CD4-positive, alpha-beta T cell (primary cell): ENCODE data around the gene B3GALNT1. TPM values are rescaled to one million over a fixed set of nuclear protein-coding genes. Genes with fewer than 3 reads are reported as not detected.

Experiments used
- ATAC-seq: fragments of 200-7000 bp; cut with Tn5 transposase; one replicate; pipeline ENCODE4 v1.10.0; 2022; ENCODE audit warnings: mild to moderate bottlenecking; ENCODE audit not compliant: poor library complexity
- CTCF ChIA-PET: fragments of 350-600 bp; sonication (Branson Sonifier 250); formaldehyde crosslinking; loops from one replicate; lab custom pipeline; 2021; ENCODE audit warnings: antibody characterized with exemption, inconsistent platforms; lab: Charles Lee
- POLR2A ChIA-PET: fragments of 350-600 bp; sonication (Branson Sonifier 250); formaldehyde crosslinking; loops from one replicate; lab custom pipeline; 2021; ENCODE audit warnings: antibody characterized with exemption, inconsistent platforms; lab: Charles Lee
- DNase-seq, 14 experiments: peaks; one replicate each; pipeline ENCODE4 v3.0.0-alpha.2; 2013 to 2020; ENCODE audit warnings: mixed read lengths in 2 of 14
- H3K27ac ChIP-seq, 2 donors: one replicate each; pipeline versions ENCODE4 v1.5.1 to v1.7.0; 2013; ENCODE audit warnings: low read length in 2 of 2, low read depth in 1 of 2, mild to moderate bottlenecking in 1 of 2
- H3K27me3 ChIP-seq, 2 experiments: 1 replicate in 1 of 2; 2 replicates in 1 of 2; pipeline versions ENCODE4 v1.6.1 to v1.7.0; 2013; ENCODE audit warnings: low read length in 2 of 2, control low read depth in 1 of 2, mild to moderate bottlenecking in 1 of 2, moderate library complexity in 1 of 2; ENCODE audit not compliant: insufficient read depth in 2 of 2, control insufficient read depth in 1 of 2
- H3K36me3 ChIP-seq: one replicate; pipeline ENCODE4 v1.6.1; 2013; ENCODE audit warnings: low read length, control low read depth; ENCODE audit not compliant: insufficient read depth
- H3K4me1 ChIP-seq: one replicate; pipeline ENCODE4 v1.6.1; 2013; ENCODE audit warnings: low read length, control low read depth; ENCODE audit not compliant: insufficient read depth
- H3K4me3 ChIP-seq: one replicate; pipeline ENCODE4 v1.5.1; 2013; ENCODE audit warnings: mild to moderate bottlenecking, low read length, moderate library complexity
- H3K9me3 ChIP-seq, 2 experiments: 1 replicate in 1 of 2; 2 replicates in 1 of 2; pipeline versions ENCODE4 v1.6.1 to v1.7.0; 2013; ENCODE audit warnings: low read length in 2 of 2, mild to moderate bottlenecking in 2 of 2, control low read depth in 1 of 2, moderate library complexity in 1 of 2; ENCODE audit not compliant: control insufficient read depth in 1 of 2, insufficient read depth in 1 of 2
- H3K27ac Mint-ChIP-seq: one replicate; pipeline ENCODE4 v1.8.0; 2020; ENCODE audit warnings: mixed read lengths
- H3K27me3 Mint-ChIP-seq: one replicate; pipeline ENCODE4 v1.8.0; 2021; ENCODE audit warnings: mixed read lengths
- H3K36me3 Mint-ChIP-seq: one replicate; pipeline ENCODE4 v1.8.0; 2021; ENCODE audit warnings: low read depth, mixed read lengths
- H3K4me1 Mint-ChIP-seq: one replicate; pipeline ENCODE4 v1.8.0; 2021; ENCODE audit warnings: low read depth, mixed read lengths
- H3K4me3 Mint-ChIP-seq: one replicate; pipeline ENCODE4 v1.8.0; 2020; ENCODE audit warnings: mild to moderate bottlenecking, mixed read lengths
- H3K9me3 Mint-ChIP-seq: one replicate; pipeline ENCODE4 v1.8.0; 2020; ENCODE audit warnings: mixed read lengths
- intact Hi-C, 2 experiments: fragments of 100-400 bp; cut with DNase I in 1 of 2; cut with micrococcal nuclease in 1 of 2; formaldehyde crosslinking; loops; one replicate each; pipeline versions ENCODE4 v1.15.1 to v1.9.0; 2023 to 2025; cut with DNase I, micrococcal nuclease
- total RNA-seq, 174 experiments: library from RNA in 2 of 174; stranded (reverse) in 2 of 174; gene quantifications; one replicate each; pipeline ENCODE4 v1.2.3 and lab custom pipeline; 2021 to 2026
- TF ChIP-seq, protein P1 (sequence below): fragments of 200-600 bp; IDR thresholded peaks from one replicate; pipeline ENCODE4 v1.8.0; 2022; ENCODE audit warnings: antibody characterized with exemption, mild to moderate bottlenecking

Gene B3GALNT1
- total RNA-seq, 2 experiments from 2014 or later = 0.20 to 0.33 TPM

DNA sequence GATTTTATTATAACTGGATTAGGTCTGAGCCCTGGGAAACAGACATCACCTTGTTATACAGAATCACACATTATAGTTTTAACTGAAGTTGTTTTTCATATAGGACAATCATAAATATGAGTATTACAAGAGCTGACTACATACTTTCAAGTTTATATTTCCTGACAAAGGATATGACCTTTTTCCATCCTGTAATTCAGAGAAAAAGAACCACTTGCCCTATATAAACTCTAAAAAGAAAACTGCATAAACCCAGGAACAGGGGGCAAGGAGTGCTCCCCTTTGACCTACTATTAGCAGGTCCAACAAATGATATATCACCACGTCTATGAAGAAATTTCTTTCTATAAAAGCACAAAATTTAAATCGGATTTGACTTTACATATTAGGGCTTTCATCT, 20.9 kb downstream of the B3GALNT1 start:
- Mint-ChIP-seq H3K4me1 (no peaks in the 10 kb centered on the region), H3K36me3 (no peaks in the 10 kb centered on the region), H3K27ac (no peak overlapping the region), H3K9me3 (no peaks in the 10 kb centered on the region), H3K27me3 (no peaks in the 10 kb centered on the region), H3K4me3 (no peak overlapping the region)
- Histone ChIP-seq H3K9me3 (no peaks in the 10 kb centered on the region), H3K27ac (no peak overlapping the region), H3K27me3 (no peaks in the 10 kb centered on the region), H3K4me3 (no peak overlapping the region), H3K4me1 (no peaks in the 10 kb centered on the region), H3K36me3 (no peaks in the 10 kb centered on the region)
- TF ChIP-seq, protein P1, sequence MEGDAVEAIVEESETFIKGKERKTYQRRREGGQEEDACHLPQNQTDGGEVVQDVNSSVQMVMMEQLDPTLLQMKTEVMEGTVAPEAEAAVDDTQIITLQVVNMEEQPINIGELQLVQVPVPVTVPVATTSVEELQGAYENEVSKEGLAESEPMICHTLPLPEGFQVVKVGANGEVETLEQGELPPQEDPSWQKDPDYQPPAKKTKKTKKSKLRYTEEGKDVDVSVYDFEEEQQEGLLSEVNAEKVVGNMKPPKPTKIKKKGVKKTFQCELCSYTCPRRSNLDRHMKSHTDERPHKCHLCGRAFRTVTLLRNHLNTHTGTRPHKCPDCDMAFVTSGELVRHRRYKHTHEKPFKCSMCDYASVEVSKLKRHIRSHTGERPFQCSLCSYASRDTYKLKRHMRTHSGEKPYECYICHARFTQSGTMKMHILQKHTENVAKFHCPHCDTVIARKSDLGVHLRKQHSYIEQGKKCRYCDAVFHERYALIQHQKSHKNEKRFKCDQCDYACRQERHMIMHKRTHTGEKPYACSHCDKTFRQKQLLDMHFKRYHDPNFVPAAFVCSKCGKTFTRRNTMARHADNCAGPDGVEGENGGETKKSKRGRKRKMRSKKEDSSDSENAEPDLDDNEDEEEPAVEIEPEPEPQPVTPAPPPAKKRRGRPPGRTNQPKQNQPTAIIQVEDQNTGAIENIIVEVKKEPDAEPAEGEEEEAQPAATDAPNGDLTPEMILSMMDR = no peak
- DNase-seq = no peak
- ChIA-PET POLR2A (no interaction called here), CTCF (no interaction called here)
- intact Hi-C loops = no loop called here
- no peak for ATAC-seq

DNA sequence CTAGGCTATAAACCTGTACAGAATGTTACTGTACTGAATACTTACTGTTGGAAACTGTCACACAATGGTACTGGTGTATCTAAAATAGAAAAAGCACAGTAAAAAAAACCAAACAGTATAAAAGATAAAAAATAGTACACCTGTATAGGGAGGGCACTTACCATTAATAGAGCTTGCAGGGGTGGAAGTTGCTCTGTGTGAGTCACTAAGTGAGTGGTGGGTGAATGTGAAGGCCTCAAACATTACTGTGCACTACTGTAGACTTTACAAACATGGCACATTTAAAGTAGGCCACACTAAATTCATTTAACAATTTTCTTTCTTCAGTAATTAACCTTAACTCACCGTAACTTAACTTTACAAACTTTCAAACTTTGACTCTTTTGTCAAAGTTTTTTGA, 22.0 kb downstream of the B3GALNT1 start:
- ChIA-PET POLR2A (no interaction called here), CTCF (no interaction called here)
- Mint-ChIP-seq H3K36me3 (no peaks in the 10 kb centered on the region), H3K27ac (no peak overlapping the region), H3K9me3 (no peaks in the 10 kb centered on the region), H3K4me1 (no peaks in the 10 kb centered on the region), H3K4me3 (no peak overlapping the region), H3K27me3 (no peaks in the 10 kb centered on the region)
- Histone ChIP-seq H3K9me3 (no peaks in the 10 kb centered on the region), H3K4me3 (no peak overlapping the region), H3K27me3 (no peaks in the 10 kb centered on the region), H3K36me3 (no peaks in the 10 kb centered on the region), H3K27ac (no peak overlapping the region), H3K4me1 (no peaks in the 10 kb centered on the region)
- intact Hi-C loops = no loop called here
- TF ChIP-seq, protein P1 = no peak
- no peak for DNase-seq
- ATAC-seq = no peak

DNA sequence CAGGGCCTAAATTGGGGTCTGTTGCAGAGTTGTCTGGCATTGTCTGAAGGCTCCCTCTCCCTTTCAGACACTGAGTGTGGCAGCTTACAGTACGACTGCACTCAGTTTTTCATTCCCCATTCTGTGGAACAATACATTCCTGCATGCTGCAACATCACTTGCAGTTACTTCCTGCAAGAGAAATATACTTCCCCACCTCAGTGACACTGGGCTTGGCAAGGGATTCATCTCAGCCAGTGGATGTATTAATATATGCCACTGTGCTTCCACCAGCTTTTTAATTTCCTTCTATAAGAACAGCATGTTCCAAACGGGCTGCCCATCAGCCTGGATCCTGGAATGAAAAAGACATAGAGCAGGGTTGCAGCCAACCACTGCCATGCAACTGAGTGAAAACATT, 23.1 kb downstream of the B3GALNT1 start:
- DNase-seq = no peak
- no peak overlapping the region for H3K4me3 ChIP-seq
- ChIA-PET POLR2A (no interaction called here), CTCF (no interaction called here)
- intact Hi-C loops = no loop called here
- Mint-ChIP-seq H3K4me3 (no peak overlapping the region), H3K9me3 (no peaks in the 10 kb centered on the region), H3K27ac (no peak overlapping the region), H3K4me1 (no peaks in the 10 kb centered on the region), H3K27me3 (no peaks in the 10 kb centered on the region), H3K36me3 (no peaks in the 10 kb centered on the region)
- ATAC-seq = no peak
- TF ChIP-seq, protein P1 = no peak
- H3K27me3 ChIP-seq = no peaks in the 10 kb centered on the region
- H3K36me3 ChIP-seq = no peaks in the 10 kb centered on the region
- H3K9me3 ChIP-seq = no peaks in the 10 kb centered on the region
- H3K4me1 ChIP-seq = no peaks in the 10 kb centered on the region
- no peak overlapping the region for H3K27ac ChIP-seq
